ENCODE results near the gene PRMT7.

The PRMT7 gene

DNA sequence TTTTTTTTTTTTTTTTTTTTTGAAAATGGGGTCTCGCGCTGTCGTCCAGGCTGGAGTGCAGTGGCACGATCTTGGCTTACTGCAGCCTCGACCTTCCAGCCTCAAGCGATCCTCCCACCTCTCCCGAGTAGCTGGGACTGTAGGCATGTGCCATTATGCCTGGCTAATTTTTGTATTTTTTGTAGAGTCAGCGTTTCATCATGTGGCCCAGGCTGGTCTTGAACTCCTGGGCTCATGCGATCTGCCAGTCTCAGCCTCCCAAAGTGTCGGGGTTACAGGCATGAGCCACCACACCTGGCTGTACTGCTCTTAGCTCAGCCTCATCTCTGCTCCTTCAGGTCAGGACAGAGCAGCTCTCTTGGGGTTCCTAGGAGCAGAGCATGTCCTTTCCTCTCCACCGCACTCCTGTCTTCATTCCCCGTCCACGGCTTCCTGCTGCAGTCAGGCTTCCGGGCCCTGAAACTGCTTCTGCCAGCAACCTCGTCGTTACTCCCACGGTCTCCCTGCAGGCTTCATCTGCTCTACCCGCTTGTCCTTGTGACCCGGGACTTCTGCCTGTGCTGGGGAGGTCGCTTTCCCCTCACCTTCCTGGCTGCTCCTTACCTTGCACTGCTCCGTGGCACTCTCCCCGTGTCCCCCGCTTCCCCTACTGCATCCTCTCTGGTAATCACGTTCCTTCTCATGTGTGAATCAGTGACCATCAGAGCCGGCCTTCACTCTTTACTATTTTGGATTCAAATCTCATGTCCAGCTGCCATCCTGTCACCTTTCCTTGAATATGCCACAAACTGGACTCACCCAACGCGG lies 38.0 kb downstream of the PRMT7 start:
- DNase-seq, result no peak

DNA sequence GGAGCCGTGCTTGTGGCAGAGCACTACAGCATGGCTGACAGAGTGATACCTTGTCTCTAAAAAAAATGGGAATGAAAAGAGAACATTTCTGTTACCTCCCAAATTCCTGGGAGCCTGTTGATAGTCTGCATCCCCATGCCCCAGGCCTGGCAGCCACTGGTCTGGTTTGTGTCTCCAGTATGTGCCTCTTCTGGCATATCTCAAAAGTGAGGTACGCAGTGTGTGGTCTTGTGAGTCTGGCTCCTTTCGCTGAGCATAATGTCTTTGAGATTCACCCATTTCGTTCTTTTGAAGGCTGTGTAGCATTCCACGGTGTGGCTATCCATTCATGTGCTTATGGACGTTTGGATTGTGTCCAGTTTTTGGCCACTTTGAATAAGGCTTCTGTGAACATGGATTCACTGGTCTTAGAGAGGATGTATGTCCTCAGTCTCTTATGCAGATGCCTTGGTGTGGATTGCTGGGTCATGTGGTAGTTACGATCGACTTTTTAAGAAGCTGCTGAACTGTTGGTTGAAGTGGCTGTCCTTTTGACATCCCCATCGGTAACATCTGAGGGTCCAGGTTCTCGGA lies 39.1 kb downstream of the PRMT7 start:
- DNase-seq, result peak; percentile 51

DNA sequence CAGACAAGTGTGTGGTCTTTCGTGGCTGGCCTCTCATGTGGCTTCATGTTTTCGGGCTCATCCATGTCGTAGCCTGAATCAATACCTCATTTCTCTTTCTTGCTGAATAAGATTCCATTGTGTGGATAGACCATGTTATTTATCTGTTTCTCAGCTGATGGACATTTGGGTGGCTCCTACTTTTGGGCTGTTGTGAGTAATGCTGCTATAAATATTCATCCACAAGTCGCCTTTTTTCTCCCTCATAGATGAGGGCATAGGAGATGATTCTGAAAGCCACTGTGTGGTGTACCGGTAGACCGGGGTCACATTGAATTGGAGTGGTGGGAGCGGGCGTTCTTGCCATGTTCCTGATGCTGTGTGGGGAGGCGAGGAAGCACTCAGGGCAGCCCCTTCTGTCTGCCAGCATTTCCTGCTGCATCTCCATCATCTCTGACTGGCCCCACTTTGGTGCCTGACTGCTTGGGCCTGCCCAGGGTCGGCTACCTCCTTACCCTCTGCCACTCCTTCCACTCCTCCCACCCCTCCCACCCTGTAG lies 40.1 kb downstream of the PRMT7 start:
- DNase-seq, result no peak

DNA sequence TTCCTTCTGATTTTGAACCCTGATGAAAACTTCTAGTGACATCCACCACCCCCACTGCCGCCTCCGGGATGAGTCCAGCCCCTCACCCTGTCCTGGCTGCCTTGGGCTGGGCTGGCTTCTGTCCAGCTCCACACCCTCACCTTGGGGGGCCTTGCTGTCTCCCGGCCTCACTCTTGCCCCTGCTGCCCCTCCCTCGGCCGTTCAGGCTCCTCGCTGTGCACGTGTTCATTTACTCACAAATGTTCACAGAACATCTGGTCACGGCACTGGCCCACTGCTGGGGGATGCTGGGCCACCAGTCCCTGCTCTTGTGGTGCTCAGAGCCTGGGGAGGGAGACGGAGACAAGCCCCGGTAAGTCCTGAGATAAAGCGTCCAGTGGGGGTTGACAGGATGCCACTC lies 40.6 kb downstream of the PRMT7 start:
- DNase-seq, result no peak

DNA sequence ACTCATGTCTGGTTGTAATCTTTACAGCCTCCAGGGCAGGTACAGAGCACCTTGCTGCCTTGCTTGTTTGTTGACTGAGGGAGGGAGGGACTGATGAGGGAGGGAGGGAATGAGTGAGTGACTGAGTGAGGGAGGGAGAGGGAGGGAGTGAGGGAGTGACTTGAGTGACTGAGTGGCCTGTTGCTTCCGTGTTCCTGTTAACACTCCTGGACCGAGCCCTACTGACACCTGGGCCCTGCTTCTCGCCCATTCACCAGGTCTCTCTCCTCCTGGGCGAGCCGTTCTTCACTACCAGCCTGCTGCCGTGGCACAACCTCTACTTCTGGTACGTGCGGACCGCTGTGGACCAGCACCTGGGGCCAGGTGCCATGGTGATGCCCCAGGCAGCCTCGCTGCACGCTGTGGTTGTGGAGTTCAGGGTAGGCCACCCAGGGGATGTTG lies 41.2 kb downstream of the PRMT7 start:
- DNase-seq, result no peak

DNA sequence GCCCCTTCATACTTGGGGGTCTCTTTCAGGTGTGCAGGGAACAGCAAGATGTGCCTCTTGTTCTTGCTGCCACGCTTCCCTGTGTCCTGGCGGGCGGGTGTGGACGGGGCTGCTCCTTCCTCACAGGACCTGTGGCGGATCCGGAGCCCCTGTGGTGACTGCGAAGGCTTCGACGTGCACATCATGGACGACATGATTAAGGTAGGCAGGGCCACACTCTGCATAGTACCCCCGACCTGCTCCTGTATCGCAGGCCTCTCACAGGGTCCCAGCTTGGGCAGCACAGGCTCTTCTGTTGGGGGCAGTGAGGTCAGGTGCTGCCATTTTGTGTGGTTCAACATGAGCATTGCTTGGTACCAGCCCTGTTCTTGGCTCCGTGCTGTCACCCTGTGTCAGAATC lies 42.5 kb downstream of the PRMT7 start:
- no peak for DNase-seq

DNA sequence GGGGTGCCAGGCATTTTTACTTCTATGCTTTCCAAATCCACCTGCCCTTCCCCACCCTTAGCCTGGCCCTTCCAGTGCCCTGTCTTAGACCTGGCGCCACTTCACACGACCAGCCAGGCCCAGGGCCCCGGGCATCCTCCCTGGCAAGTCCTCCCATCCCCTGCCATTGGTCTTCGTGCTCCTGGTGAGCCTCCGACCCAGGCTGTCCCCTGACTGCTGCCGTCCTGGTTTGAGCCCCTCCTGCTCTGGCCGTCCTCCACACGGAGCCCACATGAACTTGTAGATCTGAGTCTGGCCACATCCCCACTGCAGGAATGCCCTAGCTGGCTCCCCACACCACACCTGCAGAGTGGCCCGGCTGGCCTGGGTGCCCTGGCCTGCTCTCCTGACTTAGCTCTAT lies 44.0 kb downstream of the PRMT7 start:
- no peak for DNase-seq

DNA sequence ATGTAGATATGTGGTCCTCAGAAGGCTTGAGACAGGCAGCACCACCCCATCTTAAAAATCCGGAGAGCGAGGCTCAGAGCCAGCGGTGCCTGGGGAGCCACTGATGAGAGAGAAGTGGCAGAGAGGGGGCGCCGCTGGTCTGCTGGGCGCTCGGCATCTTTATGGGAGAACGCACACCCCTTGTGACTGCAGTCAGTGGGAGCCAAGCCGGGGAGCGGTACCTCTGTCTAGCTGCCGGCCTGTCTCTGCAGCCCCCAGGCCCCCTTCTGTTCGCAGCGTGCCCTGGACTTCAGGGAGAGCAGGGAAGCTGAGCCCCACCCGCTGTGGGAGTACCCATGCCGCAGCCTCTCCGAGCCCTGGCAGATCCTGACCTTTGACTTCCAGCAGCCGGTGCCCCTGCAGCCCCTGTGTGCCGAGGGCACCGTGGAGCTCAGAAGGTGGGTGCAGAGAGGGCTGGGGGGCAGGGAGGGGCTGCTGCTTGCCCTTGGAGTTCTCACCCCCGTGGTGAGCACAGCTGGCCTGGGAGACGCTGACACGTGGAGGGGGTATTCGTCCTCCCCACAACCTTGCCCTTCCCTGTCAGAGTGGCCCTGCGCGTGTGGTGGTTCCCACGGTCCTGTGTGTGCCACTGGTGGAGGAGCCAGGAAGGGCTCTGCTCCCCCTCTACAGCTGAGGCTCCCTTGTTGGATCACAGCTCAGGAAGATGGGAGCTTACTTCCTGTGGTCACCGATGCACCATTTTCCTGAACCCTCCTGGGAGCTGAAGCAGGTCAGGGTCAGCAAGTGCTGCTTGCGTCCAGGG lies 44.8 kb downstream of the PRMT7 start:
- no peak for DNase-seq

DNA sequence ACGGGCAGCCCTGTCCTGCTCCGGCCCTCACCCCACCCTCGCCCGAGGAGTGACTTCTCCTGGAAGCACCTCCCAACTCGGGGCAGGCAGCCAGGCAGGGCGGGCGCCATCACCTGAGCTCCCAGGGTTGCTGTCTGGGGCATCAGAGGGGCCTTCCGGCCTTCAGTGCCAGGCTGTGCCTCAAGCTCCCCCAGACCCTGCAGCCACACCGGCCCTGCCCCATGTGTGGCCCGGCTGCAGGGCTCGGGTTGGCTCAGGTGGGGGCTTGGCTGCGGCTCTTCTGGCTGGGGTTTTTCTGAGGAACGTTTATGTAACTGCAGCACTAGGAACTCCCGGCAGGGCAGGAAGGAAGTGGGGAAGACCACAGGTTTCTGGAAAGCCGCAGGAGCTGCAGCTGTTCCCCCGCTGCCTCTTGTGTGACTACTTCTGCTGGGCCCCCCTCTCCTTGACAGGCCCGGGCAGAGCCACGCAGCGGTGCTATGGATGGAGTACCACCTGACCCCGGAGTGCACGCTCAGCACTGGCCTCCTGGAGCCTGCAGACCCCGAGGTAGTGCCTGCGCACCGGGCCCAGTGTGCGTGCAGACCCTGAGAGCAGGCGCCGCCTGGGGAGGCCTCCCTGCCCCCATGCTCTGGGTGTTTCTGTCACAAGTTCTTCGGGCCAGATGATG lies 45.6 kb downstream of the PRMT7 start:
- no peak for DNase-seq

DNA sequence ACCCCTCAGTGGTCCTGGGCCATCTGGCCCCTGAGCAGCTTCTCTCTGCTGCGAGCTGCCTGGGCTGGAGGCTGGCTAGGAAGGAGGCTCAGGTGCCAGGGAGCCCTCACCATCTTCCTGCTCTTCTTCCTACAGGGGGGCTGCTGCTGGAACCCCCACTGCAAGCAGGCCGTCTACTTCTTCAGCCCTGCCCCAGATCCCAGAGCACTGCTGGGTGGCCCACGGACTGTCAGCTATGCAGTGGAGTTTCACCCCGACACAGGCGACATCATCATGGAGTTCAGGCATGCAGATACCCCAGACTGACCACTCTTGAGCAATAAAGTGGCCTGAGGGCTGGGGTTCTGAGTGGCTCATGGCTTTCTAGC lies 46.1 kb downstream of the PRMT7 start:
- no peak for DNase-seq

DNA sequence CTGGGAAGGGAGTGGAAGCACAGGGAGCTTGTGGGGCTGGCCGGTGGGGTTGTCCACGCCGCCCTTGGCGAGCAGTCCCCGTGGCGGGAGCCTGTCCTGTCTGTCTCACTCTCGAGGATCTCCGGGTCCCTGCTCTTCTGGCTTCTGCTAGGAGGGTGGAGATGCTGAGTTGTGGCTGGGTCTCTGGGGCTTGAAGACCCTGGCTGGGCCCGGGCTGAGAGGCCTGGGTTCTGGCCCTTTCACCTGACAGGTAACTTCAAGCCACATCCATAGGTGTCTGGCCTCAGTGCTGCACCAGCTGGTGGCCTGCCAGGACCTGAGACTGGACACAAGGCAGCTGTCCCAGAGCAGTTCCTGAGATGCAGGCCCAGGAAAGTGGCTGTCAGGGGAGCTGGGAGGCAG lies 46.7 kb downstream of the PRMT7 start:
- DNase-seq, result no peak

DNA sequence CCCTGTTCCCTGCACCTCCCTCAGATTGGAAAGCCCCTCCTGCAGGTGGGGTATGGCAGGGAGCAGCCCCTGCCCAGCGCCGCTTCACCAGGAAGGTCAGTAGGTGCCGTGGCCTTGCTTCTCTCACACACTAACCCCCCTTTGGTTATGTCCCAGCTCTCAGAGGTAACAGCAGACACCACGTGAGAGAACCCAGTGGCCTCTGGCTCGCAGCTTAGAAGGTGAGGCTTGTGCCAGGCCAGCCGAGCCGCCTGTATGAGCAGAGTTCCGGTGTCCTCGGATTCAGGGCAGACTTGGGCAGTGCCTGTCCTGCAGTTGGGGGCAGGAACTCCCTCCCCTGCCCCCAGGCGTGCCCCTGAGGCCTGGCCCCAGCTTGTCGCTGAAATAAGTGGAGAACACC lies 47.1 kb downstream of the PRMT7 start:
- DNase-seq, result no peak

DNA sequence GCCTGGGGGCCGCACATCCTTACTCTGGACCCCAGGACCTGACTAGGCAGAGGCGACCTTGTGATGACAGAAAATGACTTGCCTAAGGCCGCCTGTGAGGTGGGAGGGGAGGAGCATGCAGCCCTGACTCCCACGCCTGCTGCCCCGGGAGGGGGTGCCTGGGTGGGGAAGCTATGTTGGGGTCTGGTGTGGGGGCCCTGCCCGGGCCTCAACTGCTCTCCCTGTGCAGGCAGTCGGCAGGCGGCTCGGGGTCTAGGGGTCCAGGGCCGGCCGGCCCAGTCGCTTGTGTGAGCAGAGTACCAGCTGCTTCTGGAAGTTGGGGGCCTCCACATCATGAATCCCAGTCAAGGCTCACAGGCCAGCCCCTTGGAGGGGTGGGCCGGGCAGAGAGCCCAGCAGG lies 48.1 kb downstream of the PRMT7 start:
- no peak for DNase-seq

DNA sequence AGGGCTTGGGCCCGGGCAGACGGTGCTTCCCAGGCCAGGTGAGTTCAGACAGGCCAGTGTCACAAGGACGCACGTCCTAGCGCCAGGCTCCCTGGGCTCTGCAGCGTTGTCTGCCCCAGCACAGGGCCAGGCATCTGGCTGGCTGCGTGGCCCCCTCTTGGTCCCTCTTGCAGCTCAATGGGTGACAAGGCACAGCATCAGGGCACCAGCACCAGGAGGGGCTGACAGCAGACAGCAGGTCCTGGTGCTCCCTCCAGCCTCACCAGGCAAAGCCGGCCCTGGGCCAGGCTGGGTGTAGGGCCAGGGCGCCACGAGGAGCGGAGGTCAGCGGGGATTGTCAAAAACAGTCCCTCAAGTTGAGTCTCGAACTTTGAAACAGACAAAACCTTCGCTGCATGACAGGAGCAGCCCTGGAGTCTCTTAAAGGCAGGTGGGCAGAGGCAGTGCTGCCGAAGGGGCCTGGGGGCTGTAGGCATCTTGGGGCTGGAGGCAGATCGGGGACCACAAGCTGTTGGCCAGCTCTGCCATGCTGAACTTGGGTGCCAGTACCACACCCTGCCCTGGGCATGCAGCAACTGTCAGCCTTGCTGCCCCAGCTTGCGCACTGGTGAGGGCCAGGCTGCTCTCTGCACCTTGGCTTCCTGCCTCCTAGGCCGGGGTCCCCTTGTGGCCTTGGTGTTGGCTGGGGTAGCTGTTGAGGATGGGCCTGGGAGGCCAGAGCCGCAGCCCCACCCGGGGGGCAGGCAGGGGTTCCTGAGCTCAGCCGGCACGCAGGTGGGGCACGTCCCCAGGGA lies 48.8 kb downstream of the PRMT7 start:
- no peak for DNase-seq

DNA sequence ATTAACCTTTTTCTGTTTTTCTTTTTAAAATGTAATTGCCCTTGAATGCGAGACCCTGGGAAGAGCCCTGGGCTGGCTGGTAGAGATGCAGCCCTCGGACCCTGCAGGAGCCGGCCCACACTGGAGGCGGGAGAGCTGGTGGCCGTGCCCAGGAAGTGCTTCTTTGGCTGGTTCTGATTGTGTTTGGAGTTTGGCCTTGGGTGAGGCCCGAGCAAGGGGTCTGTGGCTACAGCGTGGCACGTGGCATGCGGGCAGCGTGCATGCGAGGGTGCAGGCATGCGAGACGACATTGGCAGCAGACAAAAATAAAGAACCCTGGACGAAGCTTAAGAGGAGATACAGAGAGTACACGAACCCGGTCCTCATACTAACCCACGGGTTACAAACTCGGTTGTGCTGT lies 49.7 kb downstream of the PRMT7 start:
- no peak for DNase-seq

DNA sequence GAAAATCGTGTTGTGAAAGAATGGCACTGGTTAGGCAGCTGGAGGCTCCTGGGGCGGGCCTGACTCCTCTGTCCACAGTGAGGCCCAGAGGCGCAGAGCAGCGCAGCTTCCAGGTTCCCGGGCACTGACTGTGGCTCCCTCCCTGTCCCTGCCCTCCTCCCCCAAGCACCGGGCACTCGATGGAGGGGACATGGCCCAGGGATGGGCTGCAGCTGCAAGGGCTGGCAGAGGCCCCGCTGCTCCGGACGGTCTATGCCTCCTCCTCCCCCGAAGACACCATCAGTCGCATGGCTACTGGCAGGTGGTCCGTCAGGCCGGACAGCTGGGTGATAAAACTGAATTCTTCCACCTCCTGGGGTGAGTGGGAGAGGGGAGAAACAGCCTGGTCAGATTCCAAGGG lies 50.1 kb downstream of the PRMT7 start:
- no peak for DNase-seq

DNA sequence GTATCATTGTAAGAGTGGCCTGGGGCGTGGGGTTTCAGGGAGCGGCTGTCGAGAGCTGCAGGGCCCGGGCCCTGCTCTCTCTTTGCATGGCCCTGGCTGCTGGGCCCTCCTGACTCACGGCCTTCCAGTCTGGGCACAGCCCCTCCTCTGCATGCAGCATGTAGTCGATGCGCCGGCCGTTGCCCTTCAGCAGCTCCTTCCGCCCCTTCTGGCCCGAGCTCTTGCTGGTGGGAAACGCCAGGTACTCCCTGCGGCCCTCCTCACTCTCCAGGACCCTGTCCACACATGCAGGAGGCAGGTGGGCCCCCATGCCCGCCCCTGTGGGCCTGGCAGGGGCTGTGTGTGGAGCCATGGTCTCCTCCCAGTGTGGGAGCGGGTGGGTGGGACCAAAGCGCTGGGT lies 50.7 kb downstream of the PRMT7 start:
- DNase-seq, result no peak

DNA sequence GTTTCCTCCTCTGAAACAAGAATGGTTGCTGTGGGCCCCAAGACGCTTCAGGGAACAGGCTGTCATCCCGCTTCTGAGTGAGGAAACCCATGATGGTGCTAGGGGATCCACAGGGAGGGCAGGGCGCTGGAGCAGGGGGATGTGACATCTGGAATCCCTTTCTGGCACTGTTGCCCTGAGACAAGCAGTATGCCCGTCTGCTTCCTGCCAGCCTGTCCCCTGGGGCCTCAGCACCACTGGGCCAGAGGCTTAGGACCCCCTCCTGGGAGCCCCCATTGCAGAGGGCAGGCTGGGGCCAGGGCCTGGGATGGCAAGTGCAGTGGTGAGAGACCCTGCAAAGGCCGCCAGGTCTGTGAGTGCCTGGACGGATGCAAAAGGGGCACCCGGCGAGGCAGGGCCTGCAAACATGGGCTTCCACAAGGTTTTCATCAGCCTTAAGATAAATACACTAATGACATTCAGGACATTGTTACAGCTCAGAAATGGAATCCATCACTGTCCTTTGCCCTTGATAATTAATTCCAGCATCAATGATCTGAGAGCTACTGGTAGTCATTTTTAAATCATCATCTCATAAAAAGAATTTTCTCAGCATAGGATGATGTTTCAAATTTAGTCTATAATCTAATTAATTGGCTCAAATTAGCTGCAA lies 51.6 kb downstream of the PRMT7 start:
- no peak for DNase-seq

DNA sequence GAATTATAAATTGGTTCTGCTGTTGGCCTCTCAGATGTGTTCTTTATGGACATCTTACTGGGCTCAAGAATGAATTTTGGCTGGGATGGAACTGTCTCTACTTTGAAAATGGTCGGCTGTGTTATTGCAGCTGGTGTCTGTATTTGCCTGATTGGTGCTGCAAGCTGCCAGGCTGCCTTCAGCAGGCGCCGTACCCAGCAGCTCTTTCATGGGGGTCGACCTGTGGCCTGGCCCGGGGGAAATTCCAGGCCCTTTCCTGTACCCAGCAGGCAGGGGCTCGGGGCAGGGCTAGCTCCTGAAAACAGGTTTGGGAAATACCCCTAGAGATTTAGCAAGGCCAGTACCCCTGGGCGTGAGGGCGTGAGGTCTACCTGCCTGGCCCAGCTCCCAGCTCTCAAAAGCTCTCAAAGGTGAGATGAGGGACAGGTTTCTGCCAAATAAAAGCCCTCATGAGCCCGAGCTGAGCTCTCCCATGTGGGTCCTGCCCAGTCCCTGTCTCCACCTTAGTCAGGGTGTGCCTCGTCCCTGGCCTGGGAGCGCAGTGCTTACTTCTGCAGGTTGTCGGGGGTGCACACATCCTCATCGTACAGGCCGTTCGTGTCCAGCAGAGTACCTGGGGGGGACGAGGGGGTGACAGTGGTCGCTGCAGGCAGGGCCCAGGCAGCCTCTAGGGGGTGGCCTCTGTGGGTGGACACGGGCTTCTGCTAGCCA lies 52.3 kb downstream of the PRMT7 start:
- no peak for DNase-seq

DNA sequence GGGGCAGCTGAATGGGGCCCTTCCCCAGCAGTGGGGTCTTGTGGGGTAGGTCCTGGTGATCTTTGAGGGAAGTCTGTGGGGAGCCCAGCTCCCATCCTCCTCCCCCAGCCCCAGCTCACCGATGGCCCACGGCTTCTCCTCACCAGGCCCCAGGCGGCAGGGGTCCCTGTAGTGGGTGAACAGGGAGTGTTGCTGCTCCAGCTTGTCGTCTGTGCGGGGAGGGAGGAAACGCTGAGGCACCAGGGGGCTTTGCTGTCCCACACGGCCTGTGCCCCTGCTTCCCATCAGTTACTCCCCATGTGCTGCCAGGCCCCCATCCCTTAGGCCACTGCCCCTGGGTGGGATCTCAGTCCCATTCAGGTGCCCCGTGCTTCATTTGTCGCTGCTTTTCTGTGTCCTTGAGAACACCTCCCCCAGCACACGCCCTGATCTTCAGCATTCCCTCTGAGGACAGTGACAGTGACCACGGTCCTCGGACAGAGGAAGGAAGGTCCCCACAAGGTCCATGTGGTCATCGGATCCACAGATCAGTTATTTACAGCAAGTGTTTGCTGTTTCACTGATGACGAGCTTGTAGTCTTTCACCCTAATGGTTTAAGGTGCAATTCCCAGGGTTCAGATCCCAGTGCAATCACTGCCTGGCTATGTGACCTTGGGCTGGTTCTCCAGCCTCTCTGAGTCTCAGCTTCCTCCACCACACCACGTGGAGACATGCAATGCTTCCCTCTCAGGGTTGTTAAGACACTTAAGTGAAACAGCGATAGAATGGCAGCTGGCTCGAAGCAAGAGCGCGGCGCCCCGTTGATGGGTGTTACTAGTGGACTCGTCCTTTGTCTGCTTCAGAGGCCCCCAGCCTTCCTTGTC lies 53.1 kb downstream of the PRMT7 start:
- no peak for DNase-seq
